A673 (cell line): ENCODE results near the gene CEP19. TPM values are rescaled to one million over a fixed set of nuclear protein-coding genes. Genes with fewer than 3 reads are reported as not detected.

ENCODE experiments used
- BruUV-seq: library from RNA; stranded (reverse); fragments of 400-500 nt; replicated peaks from 2 replicates; lab custom pipeline; 2021; lab: Mats Ljungman, UMichigan
- CTCF ChIA-PET: fragments of 300-600 bp; sonication (Branson Sonifier 250); formaldehyde crosslinking; loops from one replicate; lab custom pipeline; 2022; ENCODE audit warnings: antibody characterized with exemption; lab: Charles Lee
- POLR2A ChIA-PET: fragments of 300-600 bp; sonication (Branson Sonifier 250); formaldehyde crosslinking; loops from one replicate; lab custom pipeline; 2022; ENCODE audit warnings: antibody characterized with exemption; ENCODE audit not compliant: low non-redundant PET; lab: Charles Lee
- DNase-seq: peaks from one replicate; pipeline ENCODE4 v3.0.0-alpha.2; 2015; ENCODE audit warnings: low spot score
- H3K27ac ChIP-seq: fragments of 200-600 bp; sonication (generic); 2 replicates; pipeline ENCODE4 v1.5.1; 2016; ENCODE audit warnings: mixed run types, low read depth, mild to moderate bottlenecking, mixed read lengths, antibody characterized with exemption, low read length; ENCODE audit not compliant: poor library complexity, severe bottlenecking
- H3K27me3 ChIP-seq: fragments of 200-600 bp; sonication (generic); replicated peaks from 2 replicates; pipeline ENCODE4 v1.6.1; 2017; ENCODE audit warnings: mixed run types, low read depth, mild to moderate bottlenecking, mixed read lengths, antibody characterized with exemption, low read length; ENCODE audit not compliant: insufficient read depth, poor library complexity
- H3K36me3 ChIP-seq: fragments of 200-600 bp; sonication (generic); 2 replicates; pipeline ENCODE4 v1.6.1; 2016; ENCODE audit warnings: mixed run types, mild to moderate bottlenecking, mixed read lengths, antibody characterized with exemption, low read length; ENCODE audit not compliant: insufficient read depth, poor library complexity, severe bottlenecking
- H3K4me1 ChIP-seq: fragments of 200-600 bp; sonication (generic); 2 replicates; pipeline ENCODE4 v1.6.1; 2017; ENCODE audit warnings: mixed run types, mild to moderate bottlenecking, mixed read lengths, antibody characterized with exemption, low read length; ENCODE audit not compliant: insufficient read depth, poor library complexity, severe bottlenecking
- H3K4me3 ChIP-seq: fragments of 200-600 bp; sonication (generic); 2 replicates; pipeline ENCODE4 v1.5.1; 2016; ENCODE audit warnings: low read depth, mixed run types, mild to moderate bottlenecking, mixed read lengths, low read length; ENCODE audit not compliant: poor library complexity, severe bottlenecking
- H3K9me3 ChIP-seq: fragments of 200-600 bp; sonication (generic); 2 replicates; pipeline ENCODE4 v1.6.1; 2016; ENCODE audit warnings: mixed run types, low read depth, mild to moderate bottlenecking, mixed read lengths, antibody characterized with exemption, low read length; ENCODE audit not compliant: poor library complexity, severe bottlenecking
- CTCF ChIP-seq: fragments of 300-800, 200-600 bp; sonication (generic); conservative IDR thresholded peaks from 2 replicates; pipeline ENCODE4 v1.5.1; 2017; ENCODE audit warnings: low read depth, mild to moderate bottlenecking, antibody characterized with exemption, low read length, moderate library complexity, mixed read lengths
- EZH2 ChIP-seq: fragments of 200-600 bp; sonication (generic); IDR thresholded peaks from 2 replicates; pipeline ENCODE4 v1.6.1; 2017; ENCODE audit warnings: borderline replicate concordance, low read depth, mild to moderate bottlenecking, mixed read lengths, antibody characterized with exemption, low read length; ENCODE audit not compliant: poor library complexity, severe bottlenecking
- intact Hi-C: fragments of 100-400 bp; cut with micrococcal nuclease; formaldehyde crosslinking; loops from one replicate; pipeline ENCODE4 v1.10.0; 2022; ENCODE audit not compliant: unreplicated experiment
- total RNA-seq: library from RNA; stranded (reverse); gene quantifications from 2 replicates; pipeline ENCODE4 v1.2.3, GENCODE V29; 2021

The CEP19 gene
- total RNA-seq, 1 experiment from 2014 or later, result 6.0 TPM

GRCh38 chr3:196694941-196695848, 16.9 kb downstream of the CEP19 start:
- no TSS peak for BruUV-seq
- Histone ChIP-seq H3K9me3 (no peaks in the 10 kb centered on the region), H3K4me1 (peaks cover 5% of the 10 kb centered on the region), H3K27me3 (no peaks in the 10 kb centered on the region), H3K4me3 (no peak overlapping the region), H3K36me3 (no peaks in the 10 kb centered on the region), H3K27ac (no peak overlapping the region)
- ChIA-PET CTCF (no interaction called here), POLR2A (no interaction called here)
- no peak for DNase-seq
- intact Hi-C loops, result no loop called here
- TF ChIP-seq CTCF (no peak), EZH2 (no peak)

- BruUV-seq, result no TSS peak
- H3K27me3 ChIP-seq, result no peaks in the 10 kb centered on the region
- no peak overlapping the region for H3K27ac ChIP-seq
- DNase-seq, result peak; percentile 61
- H3K4me1 ChIP-seq, result peaks cover 10% of the 10 kb centered on the region
- TF ChIP-seq EZH2, result no peak
- peak; percentile 33; the same call in 1 of the 2 replicates for TF ChIP-seq CTCF
- ChIA-PET CTCF (interaction anchor here (0.8 to 1.5 kb wide), 2 partner anchors 17 to 85 kb away, joined by 3 to 6 read pairs; no protein-coding TSS in a partner anchor), POLR2A (no interaction called here)
- no peak overlapping the region for H3K4me3 ChIP-seq
- intact Hi-C loops, result no loop called here
- no peaks in the 10 kb centered on the region for H3K9me3 ChIP-seq
- no peaks in the 10 kb centered on the region for H3K36me3 ChIP-seq
Observed at GRCh38 chr3:196694202-196694638, 17.8 kb downstream of the CEP19 start.

GRCh38 chr3:196691386-196691785, 20.7 kb downstream of the CEP19 start:
- intact Hi-C loops, result no loop called here

More at GRCh38 chr3:196691386-196691785, 20.7 kb downstream of the CEP19 start:
- peaks cover 34% of the 10 kb centered on the region for H3K4me1 ChIP-seq
- H3K4me3 ChIP-seq, result no peak overlapping the region
- BruUV-seq, result no TSS peak
- DNase-seq, result no peak
- POLR2A ChIA-PET, result no interaction called here
- H3K36me3 ChIP-seq, result no peaks in the 10 kb centered on the region
- H3K27me3 ChIP-seq, result no peaks in the 10 kb centered on the region
- CTCF ChIA-PET, result interaction anchor here (1.4 kb wide), 1 partner anchor 82 kb away, joined by 5 read pairs; no protein-coding TSS in a partner anchor
- no peak overlapping the region for H3K27ac ChIP-seq
- TF ChIP-seq CTCF, result no peak
- TF ChIP-seq EZH2, result no peak
- no peaks in the 10 kb centered on the region for H3K9me3 ChIP-seq
